DMS114 treated with DMSO at 0.1 percent for 48 hours (cell line): ENCODE data around the gene TFEB.

ENCODE experiments used
- DNase-seq: peaks from one replicate; lab custom pipeline; 2025; ENCODE audit not compliant: unreplicated experiment; lab: John Stamatoyannopoulos, UW

Gene TFEB

GRCh38 chr6:41724228-41724580 lies 11.2 kb downstream of the TFEB start:
- no peak for DNase-seq

GRCh38 chr6:41723530-41724227 lies 11.7 kb downstream of the TFEB start:
- no peak for DNase-seq

- DNase-seq = no peak
Measured at GRCh38 chr6:41722969-41723529, 12.4 kb downstream of the TFEB start.

GRCh38 chr6:41721414-41721813 lies 14.0 kb downstream of the TFEB start:
- DNase-seq = no peak

- DNase-seq = no peak
Measured at GRCh38 chr6:41720783-41721182, 14.6 kb downstream of the TFEB start.

DNA sequence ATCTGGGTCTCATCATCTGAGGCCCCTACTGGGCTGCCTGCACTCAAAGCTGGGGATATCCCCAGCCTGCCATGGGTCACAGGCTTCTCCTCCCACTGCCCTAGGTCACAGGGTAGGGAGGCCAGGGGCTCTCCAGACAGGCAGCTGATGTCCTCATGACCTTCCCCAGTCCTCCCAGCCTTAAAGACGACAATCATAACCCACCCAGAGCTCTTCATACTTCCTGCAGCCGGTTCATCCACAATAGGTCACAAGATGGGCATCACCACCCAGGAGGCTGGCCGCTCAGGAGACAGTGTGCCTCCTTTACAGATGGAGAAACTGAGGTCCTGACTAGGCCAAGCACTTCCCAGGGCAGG lies 15.2 kb downstream of the TFEB start:
- no peak for DNase-seq

- no peak for DNase-seq
Measured at GRCh38 chr6:41719436-41720261, 15.8 kb downstream of the TFEB start.

DNA sequence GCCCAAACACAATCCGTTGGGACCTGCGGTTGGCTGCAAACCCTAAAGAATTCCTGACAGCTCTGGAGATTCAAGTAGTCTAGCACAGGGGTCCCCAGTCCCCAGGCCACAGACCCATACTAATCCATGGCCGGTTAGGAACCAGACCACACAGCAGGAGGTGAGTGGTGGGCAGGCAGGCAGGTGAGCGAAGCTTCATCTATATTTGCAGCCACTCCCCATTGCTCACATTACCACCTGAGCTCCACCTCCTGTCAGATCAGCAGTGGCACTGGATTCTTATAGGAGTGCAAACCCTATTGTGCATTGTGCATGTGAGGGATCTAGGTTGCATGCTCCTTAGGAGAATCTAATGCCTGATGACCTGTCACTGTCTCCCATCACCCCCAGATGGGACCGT lies 16.6 kb downstream of the TFEB start:
- no peak for DNase-seq

DNA sequence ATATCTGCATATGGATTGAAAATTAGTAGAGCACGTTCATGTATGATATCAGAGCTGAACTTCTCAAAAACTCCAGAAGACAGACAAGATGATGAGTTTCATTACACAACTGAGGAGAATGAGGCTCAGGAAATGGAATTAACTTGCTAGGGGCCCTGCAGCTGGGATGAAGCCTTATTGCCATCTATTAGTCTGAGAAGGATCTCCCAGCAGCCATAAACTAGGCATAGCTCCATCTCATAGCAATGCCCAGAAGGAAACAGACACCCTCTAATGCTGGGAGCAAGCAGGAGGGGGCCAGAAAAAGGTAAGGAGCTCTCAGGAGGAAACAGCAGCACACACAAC lies 18.0 kb downstream of the TFEB start:
- no peak for DNase-seq

GRCh38 chr6:41716516-41717391 lies 18.7 kb downstream of the TFEB start:
- no peak for DNase-seq

DNA sequence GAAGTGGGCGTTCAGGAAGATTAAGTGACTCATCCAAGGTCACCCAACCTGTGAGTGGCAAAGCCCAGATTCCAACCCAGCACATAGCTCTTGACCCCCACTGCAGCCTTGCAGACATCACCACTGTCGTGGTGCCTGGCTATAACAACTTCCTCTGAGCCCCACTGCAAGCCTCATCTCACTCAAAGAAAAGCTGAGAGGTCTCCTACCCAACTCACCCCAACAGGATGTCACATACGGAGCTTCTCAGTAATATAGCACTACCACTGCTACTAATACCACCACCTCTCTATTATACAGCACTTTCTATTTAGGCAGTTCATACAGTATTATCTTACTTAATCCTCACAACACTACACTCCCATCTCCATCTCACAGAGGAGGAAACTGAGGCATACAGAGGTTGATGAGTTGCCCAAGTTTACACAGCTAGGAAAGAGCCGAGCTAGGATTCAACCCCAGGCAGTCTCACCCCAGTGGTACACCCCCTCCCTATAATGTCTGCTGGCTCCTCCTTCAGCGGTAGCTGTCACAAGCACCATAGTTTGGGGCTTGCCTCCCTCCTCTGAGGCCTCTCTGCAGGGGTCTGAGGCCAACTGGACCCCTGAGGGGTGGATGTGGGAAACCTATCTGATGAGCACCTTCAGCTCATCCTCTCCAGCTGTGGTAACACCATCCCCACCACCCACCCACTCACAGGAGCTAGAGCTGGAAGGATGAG lies 19.5 kb downstream of the TFEB start:
- no peak for DNase-seq

DNA sequence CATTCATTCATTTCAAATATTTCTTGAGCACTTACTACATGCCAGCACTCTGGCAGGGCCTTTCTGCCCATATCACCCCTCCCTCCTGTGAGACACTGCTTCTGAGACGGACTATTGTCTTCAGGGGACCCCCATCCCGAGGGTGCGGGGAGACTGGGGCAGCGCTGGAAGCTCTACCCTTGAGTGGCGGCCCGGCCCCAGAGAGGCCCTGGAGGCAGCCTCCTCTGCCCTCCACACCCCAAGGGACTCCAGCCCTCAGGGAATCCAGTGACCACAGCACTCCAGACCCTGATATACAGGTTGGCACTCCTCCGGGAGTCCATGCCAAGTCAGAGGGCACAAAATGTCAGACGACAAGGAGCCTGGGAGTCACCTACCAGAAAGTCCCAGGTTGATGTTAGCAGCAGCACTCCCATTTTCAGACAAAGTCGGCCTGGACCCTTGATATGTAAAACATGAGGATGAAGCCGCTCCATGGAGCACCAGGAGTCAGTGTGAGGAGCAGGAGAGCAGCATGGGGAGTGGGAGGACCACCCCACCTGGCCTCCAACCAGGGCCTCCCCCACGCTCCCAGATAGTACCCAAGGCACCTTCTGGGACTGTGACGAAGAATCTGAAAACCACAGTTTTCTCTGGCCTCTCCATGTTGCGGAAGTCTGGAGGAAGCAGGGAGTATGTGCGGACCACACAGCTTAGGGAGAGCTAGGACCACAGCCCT lies 20.7 kb downstream of the TFEB start:
- no peak for DNase-seq

- no peak for DNase-seq
Measured at GRCh38 chr6:41713650-41714291, 21.6 kb downstream of the TFEB start.

DNA sequence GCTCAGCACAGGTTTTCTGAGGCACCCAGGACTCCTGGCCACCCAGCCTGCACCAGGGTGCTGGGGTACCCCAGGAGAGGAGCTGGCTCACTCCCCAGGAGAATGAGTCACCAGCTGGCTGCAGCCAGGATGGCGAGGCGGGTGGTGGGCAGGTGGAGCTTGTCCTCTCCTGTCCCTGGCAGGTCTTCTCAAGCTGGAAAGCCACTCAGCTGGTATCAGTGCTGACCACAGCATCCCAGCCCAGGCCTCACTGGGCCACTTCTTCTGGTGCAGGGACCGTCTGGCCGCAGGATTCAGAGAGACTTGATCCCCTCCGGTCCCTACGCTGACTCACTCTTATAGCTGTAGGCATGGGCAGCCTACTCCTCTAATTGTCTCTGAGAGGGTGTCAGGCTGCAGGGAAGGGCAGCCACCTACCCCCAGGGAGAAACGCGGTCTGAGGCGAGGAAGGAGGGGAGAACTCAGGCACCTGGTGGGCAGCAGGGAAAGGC lies 22.2 kb downstream of the TFEB start:
- no peak for DNase-seq

GRCh38 chr6:41712651-41713103 lies 22.7 kb downstream of the TFEB start:
- no peak for DNase-seq

DNA sequence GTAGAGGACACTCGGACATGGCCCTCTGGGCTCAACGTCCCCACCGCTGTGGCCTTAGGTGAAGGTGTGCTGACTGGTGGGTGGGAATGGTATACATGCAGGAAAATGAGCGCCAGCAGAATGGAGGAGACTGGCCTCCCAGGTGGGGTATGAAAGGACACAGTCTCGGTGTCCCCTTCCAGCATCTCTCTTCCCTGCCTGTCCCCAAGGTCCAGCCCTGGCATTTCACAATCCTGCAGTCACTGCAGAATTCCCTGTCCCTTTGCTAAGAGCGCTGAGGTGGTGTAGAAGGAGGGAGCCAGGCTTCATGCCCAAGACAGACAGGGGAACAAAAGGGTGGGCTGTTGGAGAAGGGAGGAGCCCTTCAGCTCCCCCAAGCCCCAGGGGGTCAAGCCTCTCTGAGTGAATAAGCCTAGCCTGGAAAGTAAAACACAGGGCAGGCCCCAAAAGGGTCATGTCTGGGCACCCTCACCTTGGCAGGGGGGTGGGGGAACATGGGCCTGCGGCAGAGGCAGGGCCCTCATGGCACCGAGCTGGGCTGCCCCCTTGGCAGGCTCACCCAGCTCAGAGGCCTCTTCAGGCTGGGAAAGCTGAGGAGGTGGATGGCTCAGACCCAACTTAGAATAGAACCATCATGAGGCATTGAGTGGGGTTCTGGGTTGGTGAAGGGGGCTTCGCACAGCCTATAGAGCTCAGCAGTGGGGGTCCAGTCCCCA lies 23.9 kb downstream of the TFEB start:
- no peak for DNase-seq

DNA sequence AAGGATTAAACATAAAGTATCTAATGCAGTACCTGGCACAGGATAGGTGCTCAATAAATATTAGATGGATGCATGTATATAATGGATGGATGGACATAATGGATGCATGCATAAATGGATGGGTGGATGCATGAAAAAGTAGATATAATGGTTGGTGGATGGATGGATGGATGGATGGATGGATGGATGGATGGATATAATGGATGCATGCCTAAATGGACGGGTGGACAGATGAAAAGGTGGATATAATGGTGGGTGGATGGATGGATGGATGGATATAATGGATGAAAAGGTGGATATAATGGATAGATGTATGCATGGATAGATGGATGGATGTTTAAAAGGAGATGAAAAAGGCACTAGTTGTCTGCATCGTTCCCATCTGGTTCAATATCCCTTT lies 26.0 kb downstream of the TFEB start:
- DNase-seq = no peak

- no peak for DNase-seq
Measured at GRCh38 chr6:41708856-41709255, 26.6 kb downstream of the TFEB start.
